ENCODE results near the gene PSMA2. TPM values are rescaled to one million over a fixed set of nuclear protein-coding genes. Genes with fewer than 3 reads are reported as not detected.
A peak's percentile ranks its signal among the peaks of the same experiment; 100 is the strongest.

The PSMA2 gene
- polyA plus RNA-seq (2011; rRNA removed) (50.8 and 101 TPM in 2 replicates), polyA minus RNA-seq (2011; rRNA and poly(A)+ RNA removed) (6.4 and 7.0 TPM in 2 replicates)

DNA sequence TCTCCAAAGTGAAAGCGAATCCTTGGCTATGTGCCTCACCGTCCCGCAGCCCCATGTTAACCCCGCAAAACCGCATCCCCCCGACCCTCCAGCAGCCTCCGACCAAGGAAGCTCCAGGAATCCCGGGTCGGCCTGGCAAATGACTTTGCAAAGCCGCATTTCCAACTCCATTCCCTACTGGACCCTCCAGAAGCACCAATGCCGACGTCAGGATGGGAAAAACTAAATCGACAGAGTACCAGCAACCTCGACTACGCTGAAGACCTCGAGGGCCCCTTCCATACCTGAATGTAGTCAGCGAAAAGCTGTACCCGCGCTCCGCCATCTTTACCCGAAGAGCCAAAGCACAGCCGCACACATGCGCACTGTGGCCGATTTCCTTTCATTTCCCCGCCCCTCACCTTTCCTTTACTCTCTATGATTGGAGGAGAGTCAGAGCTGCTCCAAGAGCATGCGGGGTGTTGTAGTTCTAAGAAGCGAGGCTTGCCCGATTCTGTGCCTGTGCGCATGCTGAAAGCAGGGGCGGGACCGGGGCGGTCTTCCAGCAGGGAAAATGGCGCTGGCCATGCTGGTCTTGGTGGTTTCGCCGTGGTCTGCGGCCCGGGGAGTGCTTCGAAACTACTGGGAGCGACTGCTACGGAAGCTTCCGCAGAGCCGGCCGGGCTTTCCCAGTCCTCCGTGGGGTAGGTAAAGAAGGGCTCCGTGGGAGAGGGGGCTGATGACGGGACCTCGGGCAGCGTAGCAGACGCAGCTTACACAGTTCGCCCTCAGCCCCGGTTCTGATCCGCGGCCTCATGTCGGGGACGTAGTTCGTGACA, at the start of gene PSMA2, which contains the start of gene MRPL32:
PSMA2 (minus strand) TSS at position 341 of the 818 bp plus-strand sequence; CDS start at position 325, 16 bp downstream.
MRPL32 (plus strand) TSS at position 543 of the 818 bp plus-strand sequence; CDS start at position 554, 11 bp downstream.
- CTCF ChIA-PET, result interaction anchor here (0.7 to 4.3 kb wide), 10 partner anchors 10 to 991 kb away, joined by 3 to 19 read pairs (median 6); no protein-coding TSS in a partner anchor
- TF ChIP-seq, protein P1, sequence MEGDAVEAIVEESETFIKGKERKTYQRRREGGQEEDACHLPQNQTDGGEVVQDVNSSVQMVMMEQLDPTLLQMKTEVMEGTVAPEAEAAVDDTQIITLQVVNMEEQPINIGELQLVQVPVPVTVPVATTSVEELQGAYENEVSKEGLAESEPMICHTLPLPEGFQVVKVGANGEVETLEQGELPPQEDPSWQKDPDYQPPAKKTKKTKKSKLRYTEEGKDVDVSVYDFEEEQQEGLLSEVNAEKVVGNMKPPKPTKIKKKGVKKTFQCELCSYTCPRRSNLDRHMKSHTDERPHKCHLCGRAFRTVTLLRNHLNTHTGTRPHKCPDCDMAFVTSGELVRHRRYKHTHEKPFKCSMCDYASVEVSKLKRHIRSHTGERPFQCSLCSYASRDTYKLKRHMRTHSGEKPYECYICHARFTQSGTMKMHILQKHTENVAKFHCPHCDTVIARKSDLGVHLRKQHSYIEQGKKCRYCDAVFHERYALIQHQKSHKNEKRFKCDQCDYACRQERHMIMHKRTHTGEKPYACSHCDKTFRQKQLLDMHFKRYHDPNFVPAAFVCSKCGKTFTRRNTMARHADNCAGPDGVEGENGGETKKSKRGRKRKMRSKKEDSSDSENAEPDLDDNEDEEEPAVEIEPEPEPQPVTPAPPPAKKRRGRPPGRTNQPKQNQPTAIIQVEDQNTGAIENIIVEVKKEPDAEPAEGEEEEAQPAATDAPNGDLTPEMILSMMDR (IDR thresholded peaks at IDR 0.05; ENCODE audit: insufficient read depth, low read depth, low read length), result no peak
- DNase-seq (ENCODE audit: low read depth), result peak; percentile 92
- Histone ChIP-seq H3K36me3 (ENCODE audit: control insufficient read depth, insufficient read depth, low read length) (peaks cover under 1% of the 10 kb centered on the region; the same call in 1 of the 2 replicates), H3K27me3 (ENCODE audit: control insufficient read depth, insufficient read depth, low read length) (no peaks in the 10 kb centered on the region), H3K4me3 (ENCODE audit: low read depth, low read length) (peak within 1 kb of the TSS; percentile 89)
- POLR2A ChIA-PET, result interaction anchor here (0.7 to 0.9 kb wide), 2 partner anchors 41 to 972 kb away, joined by 3 to 7 read pairs; no protein-coding TSS in a partner anchor

- TF ChIP-seq, protein P1 (IDR thresholded peaks at IDR 0.05; ENCODE audit: insufficient read depth, low read depth, low read length), result no peak
- ChIA-PET CTCF (no interaction called here), POLR2A (no interaction called here)
- no peak for DNase-seq (ENCODE audit: low read depth)
- Histone ChIP-seq H3K27me3 (ENCODE audit: control insufficient read depth, insufficient read depth, low read length) (no peaks in the 10 kb centered on the region), H3K36me3 (ENCODE audit: control insufficient read depth, insufficient read depth, low read length) (no peaks in the 10 kb centered on the region), H3K4me3 (ENCODE audit: low read depth, low read length) (no peak overlapping the region)
These were observed 49.6 kb upstream of the PSMA2 start for GRCh38 chr7:42981601-42982000.

DNA sequence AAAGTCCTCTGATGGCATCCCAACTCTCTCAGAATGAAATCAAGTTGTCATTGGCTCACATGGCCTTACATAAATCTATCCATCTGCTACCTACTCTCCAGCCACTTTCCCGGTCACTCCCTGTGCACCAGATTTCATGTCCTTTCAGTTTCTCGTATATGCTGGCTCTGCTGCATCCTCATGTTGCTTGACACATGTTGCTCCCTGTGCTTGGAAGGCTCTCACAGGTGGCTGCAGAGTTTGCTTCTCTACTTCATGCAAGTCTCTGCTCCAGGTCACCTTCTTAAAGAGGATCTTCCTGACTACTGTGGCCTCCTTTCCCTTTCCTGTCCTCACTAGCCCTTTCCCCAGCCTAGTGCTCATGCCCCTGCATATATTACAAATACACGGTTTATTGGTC, 48.5 kb upstream of the PSMA2 start:
- H3K36me3 ChIP-seq (ENCODE audit: control insufficient read depth, insufficient read depth, low read length), result no peaks in the 10 kb centered on the region
- no peak for DNase-seq (ENCODE audit: low read depth)
- ChIA-PET CTCF (no interaction called here), POLR2A (no interaction called here)
- TF ChIP-seq, protein P1 (IDR thresholded peaks at IDR 0.05; ENCODE audit: insufficient read depth, low read depth, low read length), result no peak
- no peak overlapping the region for H3K4me3 ChIP-seq (ENCODE audit: low read depth, low read length)
- no peaks in the 10 kb centered on the region for H3K27me3 ChIP-seq (ENCODE audit: control insufficient read depth, insufficient read depth, low read length)

GRCh38 chr7:42980084-42980483, 48.1 kb upstream of the PSMA2 start:
- ChIA-PET POLR2A (no interaction called here), CTCF (no interaction called here)
- TF ChIP-seq, protein P1 (IDR thresholded peaks at IDR 0.05; ENCODE audit: insufficient read depth, low read depth, low read length), result no peak
- H3K4me3 ChIP-seq (ENCODE audit: low read depth, low read length), result no peak overlapping the region
- no peak for DNase-seq (ENCODE audit: low read depth)
- H3K36me3 ChIP-seq (ENCODE audit: control insufficient read depth, insufficient read depth, low read length), result no peaks in the 10 kb centered on the region
- no peaks in the 10 kb centered on the region for H3K27me3 ChIP-seq (ENCODE audit: control insufficient read depth, insufficient read depth, low read length)

- no peaks in the 10 kb centered on the region for H3K27me3 ChIP-seq (ENCODE audit: control insufficient read depth, insufficient read depth, low read length)
- no peak for DNase-seq (ENCODE audit: low read depth)
- ChIA-PET POLR2A (no interaction called here), CTCF (interaction anchor here (1.9 kb wide), 1 partner anchor 9 kb away, joined by 5 read pairs; no protein-coding TSS in a partner anchor)
- TF ChIP-seq, protein P1 (IDR thresholded peaks at IDR 0.05; ENCODE audit: insufficient read depth, low read depth, low read length), result no peak
- no peak overlapping the region for H3K4me3 ChIP-seq (ENCODE audit: low read depth, low read length)
- no peaks in the 10 kb centered on the region for H3K36me3 ChIP-seq (ENCODE audit: control insufficient read depth, insufficient read depth, low read length)
These were observed 46.5 kb upstream of the PSMA2 start for GRCh38 chr7:42978496-42978895.

Measured in BJ (cell line).